NCI-H82 treated with DMSO at 0.1 percent for 48 hours (cell line): ENCODE data around the gene C11orf87.

Source experiments
- DNase-seq: peaks from one replicate; lab custom pipeline; 2025; ENCODE audit not compliant: unreplicated experiment; lab: John Stamatoyannopoulos, UW

Gene C11orf87

DNA sequence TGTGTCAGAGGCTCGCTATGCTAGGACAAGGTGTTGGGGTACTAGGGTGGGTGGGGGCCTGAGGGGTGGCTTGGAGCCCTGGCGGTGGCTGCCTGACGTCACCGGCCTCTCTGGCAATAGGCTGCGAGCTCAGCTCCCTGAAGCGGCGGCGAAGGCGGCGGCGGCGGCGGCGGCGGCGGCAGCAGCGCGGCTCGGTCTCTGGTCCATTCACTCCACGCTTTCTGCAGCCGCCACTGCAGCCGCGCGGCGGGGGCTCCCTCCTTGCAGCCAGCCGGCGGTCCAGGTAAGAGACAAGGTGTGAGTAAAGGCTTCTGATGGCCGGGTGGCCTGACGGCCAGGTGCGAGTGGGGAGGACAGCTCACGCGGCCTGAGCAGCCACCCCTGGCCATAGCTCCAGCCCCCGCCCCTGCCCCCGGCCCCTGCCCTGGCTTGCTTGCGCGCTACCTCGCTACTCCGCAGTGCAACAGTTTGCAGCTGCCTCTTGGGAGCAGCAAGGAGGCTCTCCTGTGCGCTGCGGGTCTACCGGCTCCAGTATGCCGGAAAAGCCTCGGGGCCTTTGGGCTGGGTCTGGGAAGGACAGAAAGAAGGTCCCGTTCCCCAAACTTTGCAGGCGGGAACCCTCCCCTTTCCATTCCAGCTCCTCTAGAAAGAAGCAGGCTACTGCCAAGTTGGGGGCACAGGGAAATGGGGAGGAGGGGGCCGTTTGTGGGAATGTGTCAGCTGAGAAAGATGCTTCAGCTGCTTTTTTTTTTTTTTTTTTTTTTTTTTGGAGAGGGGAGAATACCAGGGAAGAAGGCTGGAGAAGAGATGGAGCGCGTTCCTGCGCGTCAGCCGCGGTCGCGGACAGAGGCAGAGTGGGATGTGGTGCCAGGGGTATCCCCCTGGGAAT is at the start of gene C11orf87:
TSS of gene C11orf87 (plus strand) at position 210 of the 889 bp plus-strand sequence. CDS start 1,444 bp downstream, outside the sequence.
- no peak for DNase-seq

DNA sequence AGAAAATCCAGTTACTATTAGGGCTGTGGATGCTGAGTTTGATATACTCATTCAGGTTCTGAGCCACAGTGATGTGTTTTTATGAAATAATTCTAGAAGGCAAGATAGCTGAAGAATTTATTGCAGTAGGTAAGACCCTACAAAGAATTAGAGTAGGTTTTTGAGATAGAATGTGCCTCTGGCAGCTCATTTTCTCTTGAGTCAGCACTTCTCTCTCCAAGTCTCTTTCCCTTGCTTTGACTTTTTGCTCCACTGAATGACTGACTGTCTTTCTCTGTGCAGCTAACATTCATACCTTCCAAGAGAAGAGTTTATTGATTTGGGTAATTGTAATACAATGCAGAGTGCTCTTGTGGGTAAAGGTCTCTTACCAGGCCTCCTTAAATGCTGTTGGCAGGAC is 48.0 kb upstream of the C11orf87 start:
- no peak for DNase-seq

DNA sequence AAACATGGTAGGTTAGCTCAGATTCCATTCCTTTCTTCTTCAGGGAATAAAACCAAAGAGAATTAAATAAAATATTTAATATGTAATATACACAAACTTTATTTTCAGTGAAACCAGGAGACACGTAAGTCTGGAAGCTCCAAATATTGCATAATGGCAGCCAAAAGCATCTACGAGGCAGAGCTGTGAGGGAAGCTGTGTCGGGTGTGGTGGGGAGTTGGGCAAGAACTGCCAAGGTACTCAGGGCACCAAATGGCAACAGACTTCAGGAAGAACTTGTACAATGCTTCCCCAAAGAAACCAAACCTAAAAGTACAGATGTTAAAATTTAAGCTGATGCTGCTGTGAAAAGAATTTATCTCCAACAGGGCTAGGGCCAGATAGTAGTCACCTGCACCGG is 47.5 kb upstream of the C11orf87 start:
- no peak for DNase-seq

DNA sequence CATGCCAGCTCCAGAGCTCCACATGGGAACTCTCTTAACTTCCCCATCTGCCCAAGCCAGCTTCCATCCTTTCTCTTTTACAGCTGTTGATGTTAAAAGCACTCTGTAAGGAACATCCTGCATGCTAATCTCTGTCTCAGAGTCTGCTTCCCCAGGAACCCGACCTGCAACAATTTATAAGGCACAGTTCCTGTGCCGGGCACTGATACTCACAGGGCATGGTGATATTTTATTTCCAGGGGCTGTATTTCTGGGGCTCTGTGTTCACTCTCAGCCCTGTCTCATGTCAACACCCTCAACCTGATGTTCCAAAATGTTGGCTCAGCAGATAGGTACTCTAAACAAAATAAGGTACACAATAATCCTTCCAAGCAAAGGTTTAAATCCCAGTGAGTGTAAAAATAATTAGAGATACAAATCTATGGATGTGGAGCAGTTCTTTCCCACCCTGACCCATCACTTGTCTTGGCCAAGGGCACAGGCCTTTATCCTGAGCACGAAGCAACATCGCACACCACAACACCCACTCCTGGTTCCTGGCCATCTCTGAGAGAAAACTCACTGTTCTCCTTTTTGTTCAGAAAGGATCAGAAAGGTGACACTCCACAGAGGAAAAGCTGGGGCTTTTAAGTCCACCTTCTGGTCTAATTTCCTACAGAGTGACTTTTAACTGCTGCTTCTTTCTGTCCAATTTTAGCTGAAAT is 44.8 kb upstream of the C11orf87 start:
- DNase-seq = no peak

DNA sequence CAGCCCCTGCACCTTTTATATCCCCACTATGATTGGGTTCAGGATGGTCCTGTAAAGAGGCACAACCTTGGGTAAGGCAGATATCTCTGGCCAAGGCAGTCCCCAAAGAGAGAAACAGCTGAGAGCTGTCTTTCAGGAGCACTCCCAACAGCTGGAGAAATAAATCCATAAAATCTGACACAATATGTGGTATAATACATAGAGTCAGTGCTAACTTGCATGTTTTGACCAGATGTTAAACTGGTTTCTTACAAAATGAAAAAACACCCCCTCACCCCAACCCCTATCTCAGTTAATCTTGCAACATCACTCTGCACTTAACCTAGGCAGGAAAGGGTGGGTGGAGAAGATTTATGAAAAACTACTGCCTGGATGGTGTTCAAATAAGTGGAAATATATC is 44.0 kb upstream of the C11orf87 start:
- DNase-seq = no peak

DNA sequence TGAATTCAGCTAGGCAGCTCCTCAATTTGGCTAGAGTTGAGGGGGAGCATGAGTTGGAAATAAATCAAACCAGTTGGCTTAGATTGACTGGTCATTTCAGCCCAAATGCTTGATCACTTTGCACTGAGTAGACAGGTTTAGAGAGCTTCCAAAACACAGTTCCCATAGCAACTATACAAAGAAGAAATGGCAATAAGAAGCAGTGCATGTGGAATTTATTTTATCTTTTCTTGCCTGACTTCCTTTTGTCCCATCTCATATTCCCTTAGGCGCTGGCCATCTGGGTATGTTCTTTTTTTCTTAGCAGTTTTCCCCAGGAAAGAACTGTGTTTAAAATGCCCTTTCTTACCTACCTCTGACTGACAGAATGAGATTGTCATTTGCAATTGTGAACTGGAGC is 38.7 kb upstream of the C11orf87 start:
- DNase-seq = no peak

DNA sequence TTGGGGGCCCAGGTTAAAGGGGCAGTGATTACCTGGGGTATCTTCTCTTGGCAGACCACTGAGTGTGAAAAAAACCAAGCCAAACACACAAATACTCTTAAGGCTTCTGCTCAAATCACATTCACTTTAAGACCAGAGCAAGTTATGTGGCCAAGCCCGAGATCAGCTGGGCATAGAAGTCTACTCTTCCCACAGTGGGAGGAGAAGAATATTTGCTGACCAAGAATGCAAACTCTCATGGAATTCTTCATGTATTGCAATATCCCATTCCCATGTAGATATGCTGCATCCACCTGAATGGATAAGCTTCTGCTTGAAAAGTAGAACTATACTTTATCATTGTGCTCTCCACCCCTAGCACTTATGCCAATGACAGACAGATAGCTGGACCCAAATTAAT is 37.1 kb upstream of the C11orf87 start:
- no peak for DNase-seq

DNA sequence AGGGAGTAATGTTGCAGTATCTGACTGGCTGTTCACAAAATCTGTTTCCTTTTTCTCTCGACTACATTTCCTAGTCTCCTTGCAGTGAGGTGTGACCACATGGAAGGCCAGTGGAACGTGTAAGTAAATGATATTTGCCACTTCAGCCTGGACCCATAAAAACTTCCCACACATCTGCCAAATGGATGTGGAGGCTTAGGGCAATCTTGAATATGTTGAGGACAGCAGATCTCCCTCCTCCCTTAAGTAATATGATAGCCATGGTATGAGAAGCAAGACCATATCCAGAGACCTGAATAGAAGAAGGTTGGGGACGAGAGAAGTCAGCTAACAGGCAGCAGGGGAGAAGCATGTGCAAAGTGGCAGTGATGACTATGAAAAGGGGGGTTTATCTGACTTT is 33.0 kb upstream of the C11orf87 start:
- DNase-seq = no peak

DNA sequence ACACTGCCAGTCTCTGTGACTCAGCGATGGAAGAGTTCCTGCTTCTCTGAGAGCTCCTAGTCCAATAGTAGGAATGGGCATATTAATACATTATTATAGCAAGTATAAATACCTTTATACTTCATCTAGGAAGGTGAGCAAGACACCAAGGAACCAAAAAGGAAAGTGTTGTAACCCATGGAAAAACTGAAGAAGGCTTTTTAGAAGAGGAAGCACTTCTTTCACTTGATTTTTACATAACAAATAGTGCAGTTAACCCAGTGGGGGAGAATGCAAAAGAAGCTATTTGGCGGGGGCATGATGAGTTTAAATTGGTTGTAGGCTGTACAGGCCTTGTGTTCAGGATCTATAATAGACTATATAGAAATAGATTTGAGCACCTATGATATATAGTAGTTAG is 31.2 kb upstream of the C11orf87 start:
- no peak for DNase-seq

DNA sequence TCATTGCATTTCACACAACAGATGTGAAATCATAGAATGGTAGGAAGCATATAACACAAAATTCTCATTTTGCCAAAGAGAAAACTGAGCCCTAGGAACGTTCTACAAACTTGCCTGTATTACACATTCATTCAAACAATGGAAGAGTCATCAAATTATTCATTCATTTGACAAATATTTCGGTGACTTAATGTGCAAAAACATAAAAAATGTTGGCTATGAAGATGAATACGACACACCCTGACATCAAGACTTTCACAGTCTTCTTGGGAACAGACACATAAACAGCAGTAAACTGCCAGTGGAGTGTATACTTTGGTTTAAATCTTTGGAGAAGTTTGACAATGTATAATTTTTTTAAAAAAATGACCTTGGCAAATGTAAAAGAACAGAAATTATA is 20.4 kb upstream of the C11orf87 start:
- no peak for DNase-seq

DNA sequence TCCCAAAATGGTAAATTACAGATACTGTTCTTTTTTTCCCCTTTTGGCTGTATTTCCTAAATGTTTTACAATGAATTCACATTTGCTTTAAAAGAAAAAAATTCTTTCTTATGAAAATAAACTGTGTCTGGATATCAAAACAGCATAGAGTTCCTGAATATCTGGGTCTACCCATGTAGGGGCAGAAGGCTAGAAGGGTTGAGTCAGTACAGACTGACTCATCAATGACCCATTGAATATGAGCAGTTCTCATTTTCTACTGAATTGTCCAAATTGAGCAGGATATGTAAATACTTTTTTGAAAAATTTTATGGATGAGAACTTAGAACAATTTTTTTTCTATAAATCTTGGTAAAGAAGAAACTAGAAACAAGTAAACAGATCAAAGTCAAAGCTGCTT is 16.3 kb upstream of the C11orf87 start:
- no peak for DNase-seq

DNA sequence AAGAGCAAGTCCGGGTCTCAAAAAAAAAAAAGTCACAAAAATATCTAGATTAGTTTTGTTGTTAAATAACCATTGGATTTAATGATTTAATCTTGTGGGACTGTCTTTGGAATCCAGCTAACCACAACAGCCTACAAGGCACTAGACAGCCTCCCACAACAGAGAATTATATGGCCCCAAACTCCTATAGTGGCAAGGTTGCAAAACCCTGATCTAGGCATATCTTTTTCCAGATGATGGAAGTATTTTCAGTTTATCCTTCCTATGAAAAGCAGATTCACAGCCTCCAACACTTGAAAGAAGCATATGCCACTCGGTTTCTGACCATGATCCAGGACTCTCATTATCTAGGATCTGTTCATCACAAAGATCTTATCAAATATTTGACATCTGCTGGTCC is 5.4 kb upstream of the C11orf87 start:
- DNase-seq = no peak

DNA sequence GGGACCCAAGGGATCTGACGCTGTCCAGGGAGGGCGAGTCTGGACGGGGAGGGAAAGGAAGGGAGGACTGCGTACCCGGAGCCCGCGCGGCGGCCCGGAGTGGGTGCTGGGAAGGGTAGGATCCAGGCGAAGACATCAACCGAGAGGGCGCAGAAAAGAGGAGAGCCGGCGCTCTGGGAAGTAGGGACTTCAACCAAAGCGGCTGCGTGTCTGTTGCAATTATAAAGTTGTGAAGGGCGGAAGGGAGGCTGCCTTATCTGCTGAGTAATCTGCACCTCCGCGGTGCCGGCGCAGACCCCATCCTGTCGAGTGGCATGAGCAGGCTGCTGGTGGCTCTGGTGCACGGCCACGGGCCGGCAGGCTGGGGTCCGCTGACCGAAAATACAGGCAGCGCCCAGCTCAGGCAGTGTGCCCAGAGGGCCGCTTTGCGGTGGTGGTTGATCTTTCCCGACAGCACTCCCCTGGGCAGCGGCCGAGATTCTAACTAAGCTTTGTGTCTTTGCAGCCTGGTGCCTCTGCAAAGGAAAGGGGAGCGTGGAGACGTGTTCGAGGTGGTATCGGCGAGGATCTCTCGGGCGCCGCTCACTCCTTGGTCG is 978 bp downstream of the C11orf87 start:
- DNase-seq = no peak

DNA sequence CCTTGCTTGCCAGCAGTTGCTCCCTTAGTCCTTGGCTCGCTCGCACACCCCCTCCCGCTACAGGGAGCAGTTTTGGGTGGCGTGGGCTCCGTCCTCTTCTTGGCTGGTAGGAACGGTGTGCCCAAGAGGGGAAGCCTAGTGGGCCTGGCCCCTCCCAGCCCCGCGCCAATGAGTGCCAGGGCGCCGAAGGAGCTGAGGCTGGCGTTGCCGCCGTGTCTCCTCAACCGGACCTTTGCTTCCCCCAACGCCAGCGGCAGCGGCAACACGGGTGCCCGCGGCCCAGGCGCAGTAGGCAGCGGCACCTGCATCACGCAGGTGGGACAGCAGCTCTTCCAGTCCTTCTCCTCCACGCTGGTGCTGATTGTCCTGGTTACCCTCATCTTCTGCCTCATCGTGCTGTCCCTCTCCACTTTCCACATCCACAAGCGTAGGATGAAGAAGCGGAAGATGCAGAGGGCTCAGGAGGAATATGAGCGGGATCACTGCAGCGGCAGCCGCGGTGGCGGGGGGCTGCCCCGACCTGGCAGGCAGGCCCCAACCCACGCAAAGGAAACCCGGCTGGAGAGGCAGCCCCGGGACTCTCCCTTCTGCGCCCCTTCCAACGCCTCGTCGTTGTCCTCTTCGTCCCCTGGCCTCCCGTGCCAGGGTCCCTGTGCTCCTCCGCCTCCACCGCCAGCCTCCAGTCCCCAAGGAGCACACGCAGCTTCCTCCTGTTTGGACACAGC is 1.6 kb downstream of the C11orf87 start:
- no peak for DNase-seq

DNA sequence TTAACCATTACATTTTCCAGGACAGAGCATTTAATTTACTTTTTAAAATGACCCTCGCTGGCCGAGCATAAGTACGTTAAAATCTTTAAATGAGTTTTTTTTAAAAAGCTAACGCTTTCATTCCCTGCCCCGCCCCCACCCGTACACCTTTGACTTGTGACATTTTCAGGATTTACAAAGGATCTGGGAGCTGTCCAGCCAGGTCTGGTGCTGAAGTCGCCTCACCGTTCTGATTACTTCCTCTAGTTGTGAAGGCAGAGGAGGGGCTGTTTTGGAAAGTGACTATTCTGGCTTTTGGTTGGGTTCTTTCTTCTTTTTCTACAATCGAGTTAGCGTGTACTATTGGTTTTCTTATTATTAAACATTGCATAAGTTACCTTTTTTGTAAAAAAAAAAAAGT is 2.9 kb downstream of the C11orf87 start:
- no peak for DNase-seq

DNA sequence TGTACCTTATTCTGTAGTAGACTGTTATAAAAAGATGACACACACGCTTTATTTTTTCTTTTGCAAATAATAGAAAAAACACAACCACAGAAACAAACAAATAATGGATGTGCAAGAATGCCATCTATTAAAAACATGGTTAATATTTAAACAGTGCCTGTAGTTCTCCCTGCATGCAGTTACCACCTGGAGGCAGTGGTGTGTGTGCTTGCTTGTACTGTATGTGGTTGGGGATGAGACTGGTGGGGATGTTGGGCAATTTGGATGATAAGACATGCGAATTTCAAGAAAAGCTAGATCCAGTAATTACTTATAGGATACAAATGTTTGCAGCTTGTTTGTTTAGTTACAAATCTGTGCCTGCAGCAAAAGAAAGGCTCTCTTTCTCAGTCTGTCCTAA is 3.6 kb downstream of the C11orf87 start:
- DNase-seq = no peak

DNA sequence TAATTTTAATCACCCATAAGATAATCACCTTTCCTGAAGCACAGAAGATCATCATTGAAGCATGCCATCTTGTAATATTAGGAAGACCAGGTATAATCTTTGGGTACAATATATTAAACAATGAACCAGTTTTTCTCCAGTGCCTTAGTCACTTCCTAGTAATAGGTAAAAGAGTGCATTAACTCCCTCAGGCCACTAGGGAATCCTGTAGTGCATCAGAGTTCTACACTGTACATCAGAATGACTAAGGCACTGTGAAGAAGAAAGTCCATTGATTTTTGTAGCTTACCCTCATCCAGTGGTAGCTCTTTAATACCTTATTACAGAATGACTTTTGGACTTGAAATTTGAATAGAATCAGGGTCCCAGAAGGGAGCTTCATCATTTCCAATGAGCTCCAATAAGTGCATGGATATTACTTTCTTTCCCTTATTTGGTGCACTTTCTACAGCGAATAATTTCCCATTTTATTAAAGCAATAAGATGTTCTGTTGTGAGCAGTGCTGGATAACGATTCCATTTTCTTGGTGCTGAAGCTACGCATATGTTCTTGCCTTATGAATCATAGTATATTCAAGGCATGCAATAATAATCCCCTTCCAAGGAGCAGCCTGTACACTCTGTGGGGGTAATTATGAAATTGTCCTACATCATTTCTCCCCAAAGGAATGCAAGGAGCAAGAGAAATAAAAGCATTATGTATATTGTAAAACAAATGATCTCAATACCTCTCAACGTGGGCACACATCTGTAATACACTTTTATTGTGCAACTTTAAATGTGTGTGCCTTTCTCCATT is 4.7 kb downstream of the C11orf87 start:
- DNase-seq = no peak

DNA sequence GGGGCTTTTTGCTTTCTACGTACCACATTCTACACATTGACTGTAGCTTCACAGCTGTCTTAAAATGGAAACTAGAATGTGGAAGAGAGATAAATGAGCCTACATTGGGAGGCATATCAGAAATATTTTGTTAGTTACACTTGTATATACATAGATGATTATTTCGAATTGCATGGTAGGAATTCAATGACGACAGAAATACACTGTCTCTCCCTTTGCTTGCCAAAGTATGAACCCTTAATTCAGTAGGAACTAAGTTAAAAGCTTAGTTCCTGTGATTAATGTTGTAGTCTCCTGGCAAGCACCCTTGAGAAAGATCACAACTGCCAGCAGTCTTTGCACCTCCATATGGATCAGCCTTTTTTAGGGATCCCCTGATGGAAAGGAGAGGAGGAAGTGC is 10.1 kb downstream of the C11orf87 start:
- DNase-seq = no peak

DNA sequence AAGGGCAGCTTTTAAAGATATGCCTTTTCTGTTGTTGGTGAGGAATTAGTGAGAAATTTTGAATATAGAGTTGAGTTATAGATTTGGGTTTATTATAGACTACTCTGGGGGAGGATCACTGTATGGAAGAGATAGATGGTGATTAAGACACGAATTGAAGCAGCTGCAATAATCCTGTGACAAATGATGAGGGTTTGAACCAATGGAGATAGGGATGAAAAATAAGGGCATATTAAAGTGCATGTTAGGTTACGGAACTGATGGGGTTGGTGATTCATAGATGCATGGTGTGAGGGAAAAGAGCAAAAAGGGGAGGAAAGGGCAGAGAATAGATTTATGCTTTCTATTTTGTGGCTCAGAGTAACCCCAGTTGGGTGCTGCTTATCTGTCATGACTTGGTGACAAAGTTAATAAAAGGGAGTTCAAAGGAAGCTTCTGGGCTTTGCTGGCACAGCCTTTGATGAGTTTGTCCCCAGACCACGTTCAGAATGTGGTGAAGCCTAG is 11.8 kb downstream of the C11orf87 start:
- no peak for DNase-seq

DNA sequence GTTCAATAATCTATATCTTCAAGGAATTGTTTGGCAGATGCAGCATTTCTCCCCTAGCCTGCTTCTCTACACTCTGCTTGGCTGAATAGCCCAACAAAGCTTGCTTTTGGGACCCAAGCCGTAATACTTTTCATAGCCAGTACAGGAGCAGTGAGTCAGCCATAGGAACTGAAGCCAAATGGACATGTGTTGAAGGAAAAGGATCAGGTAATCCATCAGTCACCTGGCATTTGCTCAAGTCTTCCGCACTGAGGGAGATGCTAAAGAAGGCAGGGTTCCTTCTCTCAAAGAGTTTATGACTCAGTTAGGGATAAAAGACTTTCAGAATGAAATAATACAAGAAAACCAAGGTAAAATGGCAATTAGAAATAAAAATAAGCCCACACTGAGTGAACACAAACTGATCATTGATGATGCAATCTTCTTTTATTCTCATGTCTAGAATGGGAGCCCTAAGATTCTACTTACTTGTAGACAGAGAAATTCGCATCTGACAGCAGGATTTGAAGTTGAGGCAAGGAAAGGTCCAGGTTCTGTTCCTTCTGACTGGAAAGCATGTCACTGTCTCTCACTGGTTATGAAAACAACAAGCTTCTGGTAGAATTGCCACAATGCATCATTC is 13.2 kb downstream of the C11orf87 start:
- no peak for DNase-seq
